ENCODE data around the gene NLRP6.
"Not testable (repeated sequence)": the region's sequence is repeated elsewhere in the genome, so short reads cannot be mapped to it uniquely, and the experiment has no call there.

The NLRP6 gene

DNA sequence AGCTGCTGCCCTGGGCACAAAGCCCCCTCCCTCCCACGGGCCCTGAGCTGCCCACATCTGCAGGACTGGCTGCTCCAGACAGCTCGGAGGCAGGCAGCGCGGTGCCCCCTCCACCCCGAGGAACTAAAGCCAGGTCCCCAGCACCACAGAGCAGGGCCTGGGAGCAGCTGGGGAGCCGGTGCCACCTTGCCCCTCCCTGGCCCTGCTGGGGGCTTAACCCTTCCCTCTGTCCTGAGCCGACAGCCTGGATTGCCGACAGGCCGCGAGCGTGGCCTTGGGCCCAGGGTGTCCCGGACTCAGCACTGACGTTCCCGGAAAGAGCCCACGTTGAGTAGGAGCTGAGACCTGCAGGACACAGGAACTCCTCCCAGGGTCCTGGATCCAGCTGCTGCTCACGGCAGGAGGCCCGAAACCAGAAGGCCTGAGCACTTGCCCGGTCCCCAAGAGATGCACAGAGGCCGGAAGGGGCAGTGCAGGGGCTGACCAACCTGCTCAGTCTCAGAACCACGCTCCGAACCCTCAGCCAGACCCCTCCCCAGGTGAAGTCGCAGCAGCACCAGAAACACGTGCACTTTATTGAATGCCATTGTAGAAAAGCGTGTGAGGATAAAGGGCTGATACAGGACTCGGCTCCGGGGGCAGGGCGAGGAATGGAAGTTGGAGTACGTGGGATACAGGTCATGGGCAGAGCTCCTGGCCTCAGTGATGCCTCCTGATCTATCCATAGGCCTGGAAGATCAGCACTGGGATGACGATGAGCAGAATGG is 41.1 kb downstream of the NLRP6 start:
- DNase-seq (ENCODE audit: low read depth): not testable (repeated sequence)

GRCh38 chr11:319888-320273 is 41.7 kb downstream of the NLRP6 start:
- not testable (repeated sequence) for DNase-seq (ENCODE audit: low read depth)
- H3K4me3 ChIP-seq (ENCODE audit: low read length): peak overlapping the region; percentile 75

More for the DNA sequence above, 41.1 kb downstream of the NLRP6 start:
- peak overlapping the region; percentile 75 for H3K4me3 ChIP-seq (ENCODE audit: low read length)

GRCh38 chr11:324156-324555 is 45.9 kb downstream of the NLRP6 start:
- H3K4me3 ChIP-seq (ENCODE audit: low read length): no peak overlapping the region
- TF ChIP-seq, protein P1, sequence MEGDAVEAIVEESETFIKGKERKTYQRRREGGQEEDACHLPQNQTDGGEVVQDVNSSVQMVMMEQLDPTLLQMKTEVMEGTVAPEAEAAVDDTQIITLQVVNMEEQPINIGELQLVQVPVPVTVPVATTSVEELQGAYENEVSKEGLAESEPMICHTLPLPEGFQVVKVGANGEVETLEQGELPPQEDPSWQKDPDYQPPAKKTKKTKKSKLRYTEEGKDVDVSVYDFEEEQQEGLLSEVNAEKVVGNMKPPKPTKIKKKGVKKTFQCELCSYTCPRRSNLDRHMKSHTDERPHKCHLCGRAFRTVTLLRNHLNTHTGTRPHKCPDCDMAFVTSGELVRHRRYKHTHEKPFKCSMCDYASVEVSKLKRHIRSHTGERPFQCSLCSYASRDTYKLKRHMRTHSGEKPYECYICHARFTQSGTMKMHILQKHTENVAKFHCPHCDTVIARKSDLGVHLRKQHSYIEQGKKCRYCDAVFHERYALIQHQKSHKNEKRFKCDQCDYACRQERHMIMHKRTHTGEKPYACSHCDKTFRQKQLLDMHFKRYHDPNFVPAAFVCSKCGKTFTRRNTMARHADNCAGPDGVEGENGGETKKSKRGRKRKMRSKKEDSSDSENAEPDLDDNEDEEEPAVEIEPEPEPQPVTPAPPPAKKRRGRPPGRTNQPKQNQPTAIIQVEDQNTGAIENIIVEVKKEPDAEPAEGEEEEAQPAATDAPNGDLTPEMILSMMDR (conservative IDR thresholded peaks at IDR 0.05; ENCODE audit: low read depth, low read length): no peak
- DNase-seq (ENCODE audit: low read depth): no peak

GRCh38 chr11:324593-325517 is 46.6 kb downstream of the NLRP6 start:
- not testable (repeated sequence) for DNase-seq (ENCODE audit: low read depth); H3K4me3 ChIP-seq (ENCODE audit: low read length)

- H3K4me3 ChIP-seq (ENCODE audit: low read length): no peak overlapping the region
- TF ChIP-seq, protein P1 (conservative IDR thresholded peaks at IDR 0.05; ENCODE audit: low read depth, low read length): no peak
- DNase-seq (ENCODE audit: low read depth): no peak
These were observed 47.8 kb downstream of the NLRP6 start for GRCh38 chr11:325796-326591.

DNA sequence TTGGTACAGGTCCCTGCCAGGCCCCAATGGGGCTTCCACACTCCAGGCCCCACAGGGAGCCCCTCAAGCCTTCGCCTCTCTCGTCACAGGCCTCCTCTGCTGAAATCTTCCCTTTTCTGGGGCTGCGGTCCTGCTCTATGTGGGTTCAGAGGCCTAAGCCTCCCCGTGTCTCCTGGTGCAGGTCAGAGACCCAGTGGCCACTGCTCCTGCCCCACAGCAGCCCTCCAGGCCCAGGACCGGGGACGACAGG is 48.3 kb downstream of the NLRP6 start:
- H3K4me3 ChIP-seq (ENCODE audit: low read length): no peak overlapping the region
- no peak for DNase-seq (ENCODE audit: low read depth)
- TF ChIP-seq, protein P1 (conservative IDR thresholded peaks at IDR 0.05; ENCODE audit: low read depth, low read length): no peak

GRCh38 chr11:326842-327580 is 48.8 kb downstream of the NLRP6 start:
- TF ChIP-seq, protein P1 (conservative IDR thresholded peaks at IDR 0.05; ENCODE audit: low read depth, low read length): no peak
- H3K4me3 ChIP-seq (ENCODE audit: low read length): no peak overlapping the region
- DNase-seq (ENCODE audit: low read depth): no peak

DNA sequence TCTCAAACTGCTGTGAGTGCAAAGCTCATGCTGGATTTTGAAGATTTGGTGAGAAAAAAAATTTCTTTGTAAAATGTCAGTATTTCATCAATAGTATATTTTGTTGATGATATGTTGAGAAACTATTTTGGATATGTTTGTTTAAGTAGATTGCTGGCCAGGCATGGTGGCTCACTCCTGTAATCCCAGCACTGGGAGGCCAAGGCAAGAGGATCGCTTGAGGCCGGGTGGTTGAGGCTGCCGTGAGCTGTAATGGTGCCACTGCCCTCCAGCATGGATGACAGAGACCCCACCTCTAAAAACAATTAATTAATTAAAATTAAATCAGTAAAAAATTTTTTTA is 49.3 kb downstream of the NLRP6 start:
- DNase-seq (ENCODE audit: low read depth): no peak
- H3K4me3 ChIP-seq (ENCODE audit: low read length): no peak overlapping the region
- TF ChIP-seq, protein P1 (conservative IDR thresholded peaks at IDR 0.05; ENCODE audit: low read depth, low read length): no peak

Measured in retinal pigment epithelial cell (primary cell).